CMK (cell line): ENCODE measurements around the gene NDUFA9.

ENCODE experiments used
- DNase-seq: peaks from one replicate; pipeline ENCODE4 v3.0.0-alpha.2; 2010; ENCODE audit warnings: low read depth

NDUFA9 gene

DNA sequence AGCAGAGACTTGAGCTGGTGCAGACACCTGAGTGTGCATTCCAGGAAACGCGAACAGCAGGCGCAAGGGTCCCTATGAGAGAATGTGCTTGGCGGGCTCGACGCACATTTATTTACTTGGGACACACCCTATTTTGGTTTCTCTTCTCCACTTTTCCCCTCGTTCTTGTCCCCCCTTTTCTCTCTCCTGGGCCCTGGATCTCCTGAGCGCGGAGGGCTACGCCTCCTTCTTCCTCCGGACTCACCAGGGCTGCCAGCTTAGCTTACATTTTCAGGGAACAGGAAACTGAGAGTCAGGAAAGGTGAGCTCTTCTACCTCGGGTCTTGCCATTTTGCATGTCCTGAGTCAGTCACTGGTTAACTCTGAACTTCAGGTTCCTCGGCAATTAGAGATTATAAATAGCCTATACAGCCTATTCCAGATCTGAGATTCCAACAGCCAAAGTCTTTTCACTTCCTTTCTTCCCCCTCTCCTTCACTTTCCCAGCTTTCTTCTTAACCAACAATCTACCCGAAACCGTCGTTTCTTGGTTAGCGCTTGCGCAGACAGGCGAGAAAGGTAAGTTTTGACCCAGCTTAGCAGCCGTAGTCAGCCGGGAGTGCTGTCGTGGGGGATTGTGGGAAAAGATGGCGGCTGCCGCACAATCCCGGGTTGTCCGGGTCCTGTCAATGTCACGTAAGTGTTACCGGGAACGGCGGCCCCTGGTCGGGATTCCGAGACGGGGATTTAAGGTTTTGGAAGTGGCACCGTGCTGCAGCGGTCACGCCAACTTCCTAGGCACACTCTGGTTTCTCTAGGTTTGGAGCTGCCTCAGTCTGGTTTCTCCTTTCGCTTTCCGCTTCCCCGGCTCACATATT, at the start of gene NDUFA9, which contains the start of gene AKAP3:
Gene NDUFA9, plus strand, starts transcription at position 614 of the 857 bp plus-strand sequence. Its CDS starts 13 bp downstream, at position 627.
Gene AKAP3, minus strand, starts transcription at position 551 of the 857 bp plus-strand sequence. CDS start 10,855 bp downstream, outside the sequence.
- DNase-seq: peak; percentile 61

DNA sequence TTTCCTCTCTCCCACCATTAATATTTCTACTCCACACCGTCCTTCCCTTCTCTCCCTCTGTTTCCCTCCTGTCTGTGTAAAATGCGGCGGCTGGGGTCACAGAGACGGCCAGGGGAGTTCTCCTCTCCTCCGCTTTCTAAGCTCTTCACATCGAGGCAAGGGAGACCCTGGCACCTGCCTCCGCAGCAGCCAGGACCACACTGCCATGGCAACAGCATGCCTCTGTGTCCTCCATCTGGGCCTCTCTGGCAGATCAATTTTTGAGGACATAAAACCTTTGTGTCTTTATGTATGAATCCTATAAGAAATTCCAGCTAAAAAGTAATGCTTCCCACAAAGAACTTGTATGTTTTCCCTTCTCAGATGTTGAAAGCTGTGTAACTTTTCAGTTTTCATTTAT, 45.5 kb upstream of the NDUFA9 start:
- DNase-seq: no peak

DNA sequence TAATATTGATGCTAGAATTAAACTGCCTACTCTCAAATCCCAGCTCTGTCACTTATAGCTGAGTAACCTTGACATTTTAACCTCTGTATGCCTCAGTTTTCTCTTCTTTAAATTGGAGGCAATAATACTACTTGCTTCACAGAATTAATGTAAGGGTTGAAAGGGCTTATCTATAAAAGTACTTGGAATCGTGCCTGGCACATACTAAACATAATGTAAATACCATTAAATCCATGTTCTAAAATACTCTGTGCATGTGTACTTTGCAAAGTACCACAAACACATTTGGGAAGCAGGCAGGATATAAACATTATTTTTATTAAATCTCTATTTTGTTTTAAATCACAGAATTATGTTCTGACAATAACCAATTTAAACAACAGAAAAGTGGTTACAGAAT, 45.0 kb upstream of the NDUFA9 start:
- DNase-seq: no peak

DNA sequence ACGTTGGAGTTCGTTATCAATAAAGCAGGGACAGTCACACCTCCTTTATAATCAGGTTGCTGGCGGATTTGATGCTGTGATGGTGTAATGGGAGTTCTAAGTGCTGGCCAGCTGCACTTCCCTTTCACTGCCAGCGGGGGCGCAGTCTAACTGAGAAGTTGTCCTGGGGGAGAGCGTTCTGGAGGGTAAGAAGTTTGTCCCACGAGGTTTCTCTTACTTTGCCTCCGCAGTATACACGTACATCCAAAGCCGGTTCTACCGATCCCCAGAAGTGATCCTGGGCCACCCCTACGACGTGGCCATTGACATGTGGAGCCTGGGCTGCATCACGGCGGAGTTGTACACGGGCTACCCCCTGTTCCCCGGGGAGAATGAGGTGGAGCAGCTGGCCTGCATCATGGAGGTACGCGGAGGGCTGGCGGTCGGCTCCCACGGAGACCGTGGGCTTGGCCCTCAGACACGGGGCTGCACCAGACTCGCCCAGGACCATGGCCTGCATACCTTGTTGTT, 44.2 kb upstream of the NDUFA9 start:
- DNase-seq: peak; percentile 42

DNA sequence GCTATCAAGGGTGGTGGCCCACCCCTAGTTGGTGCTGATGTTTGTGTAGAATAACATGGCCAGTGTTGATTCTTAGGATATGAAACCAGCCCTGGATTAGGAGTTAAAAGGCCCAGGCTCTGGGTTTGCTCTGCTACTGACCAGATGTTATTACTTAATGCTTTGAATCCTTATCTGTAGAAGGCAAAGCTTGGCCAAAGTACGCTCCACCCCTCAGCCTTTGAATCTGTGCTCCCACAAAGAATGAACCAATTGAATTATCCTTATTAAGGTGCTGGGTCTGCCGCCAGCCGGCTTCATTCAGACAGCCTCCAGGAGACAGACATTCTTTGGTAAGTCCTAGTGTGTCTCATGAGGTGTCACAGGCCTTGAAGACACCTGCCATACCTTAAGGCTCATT, 41.9 kb upstream of the NDUFA9 start:
- no peak for DNase-seq

DNA sequence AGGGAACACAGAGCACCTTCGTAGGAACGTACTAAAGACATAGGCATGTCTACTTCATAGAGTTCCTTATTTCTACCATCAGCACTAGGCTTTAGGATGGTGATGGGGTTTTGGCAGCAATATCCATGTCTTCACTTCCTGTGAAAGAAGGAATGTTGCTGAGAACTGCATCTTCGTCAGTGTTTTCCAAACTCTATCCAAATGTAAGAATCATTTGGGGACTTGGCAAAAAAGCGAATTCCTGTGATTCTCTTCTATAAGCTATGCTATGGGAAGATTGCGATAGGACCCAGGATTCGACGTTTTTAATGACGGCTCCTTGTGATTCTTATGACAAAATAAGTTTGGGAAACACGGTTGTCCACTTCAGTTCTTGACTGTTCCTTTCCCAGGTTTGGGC, 39.8 kb upstream of the NDUFA9 start:
- no peak for DNase-seq

DNA sequence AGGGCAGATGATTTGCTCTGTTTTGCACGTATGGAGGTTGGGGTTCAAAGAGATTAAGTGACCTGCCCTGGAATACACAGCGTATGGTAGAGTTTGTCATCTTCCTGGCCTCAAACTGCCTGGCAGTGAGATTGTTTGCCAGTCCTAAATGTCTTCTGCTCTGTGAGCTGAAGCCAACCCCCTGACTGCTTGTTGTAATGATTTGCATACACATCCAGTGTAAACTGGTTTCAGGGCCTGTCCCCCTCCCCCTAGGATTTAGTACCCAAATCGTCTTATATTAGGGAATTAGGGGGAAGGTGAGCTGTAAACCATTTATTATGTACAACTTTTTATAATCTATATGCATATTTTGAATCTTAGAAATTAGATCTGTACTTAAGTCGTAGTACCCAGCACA, 38.4 kb upstream of the NDUFA9 start:
- DNase-seq: no peak

DNA sequence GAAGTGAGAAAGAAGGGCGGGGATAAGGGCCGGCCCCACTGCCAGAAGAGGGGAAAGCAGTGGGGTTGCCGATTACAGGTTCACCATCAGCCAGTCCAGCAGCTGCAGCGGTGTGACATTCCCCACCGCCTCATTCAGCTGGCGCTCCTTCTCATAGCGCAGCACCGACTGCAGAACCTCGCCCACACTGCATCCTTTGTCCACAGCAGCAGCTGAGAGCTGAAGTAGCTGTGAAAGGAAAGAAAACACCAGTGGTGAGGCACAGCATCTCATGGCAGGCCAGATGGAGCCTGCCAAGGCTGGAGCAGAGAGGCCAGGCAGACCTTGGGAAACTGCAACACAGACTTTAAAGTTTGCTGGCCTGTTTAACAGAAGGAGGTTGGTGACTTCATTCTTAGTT, 33.2 kb upstream of the NDUFA9 start:
- DNase-seq: no peak

DNA sequence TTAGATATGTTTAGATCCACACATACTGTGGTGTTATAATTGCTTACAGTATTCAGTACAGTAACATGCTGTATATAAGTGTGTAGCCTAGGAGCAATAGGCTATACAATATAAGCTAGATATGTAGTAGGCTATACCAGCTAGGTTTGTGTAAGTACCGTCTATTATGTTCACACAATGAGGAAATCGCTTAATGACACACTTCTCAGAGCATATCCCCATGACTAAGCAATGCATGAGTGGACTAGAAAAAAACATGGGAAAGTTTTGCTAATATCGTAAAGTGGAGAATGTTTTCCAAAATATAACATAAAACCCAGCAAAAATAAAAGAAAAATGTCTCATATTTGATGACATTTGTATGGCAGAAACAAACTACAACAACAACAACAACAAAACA, 27.4 kb upstream of the NDUFA9 start:
- no peak for DNase-seq

DNA sequence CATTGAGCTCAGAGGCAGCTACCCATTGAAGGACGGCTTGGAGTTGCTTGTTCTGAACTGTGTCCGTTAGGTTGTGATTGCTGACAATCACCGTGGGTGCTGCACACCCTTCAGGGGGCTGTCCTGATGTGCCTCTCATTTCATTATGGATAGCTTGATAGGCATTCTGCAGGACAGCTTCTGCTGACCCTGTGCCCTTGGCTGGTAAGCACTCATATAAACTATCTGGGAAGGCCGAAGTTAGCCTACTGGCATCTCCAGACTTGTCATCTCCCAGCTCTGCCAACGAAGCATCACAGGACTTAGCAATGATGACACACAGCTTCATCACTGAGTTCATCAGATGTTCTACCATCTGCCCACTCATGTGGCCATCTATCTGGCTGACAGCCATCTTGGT, 22.4 kb upstream of the NDUFA9 start:
- DNase-seq: no peak

DNA sequence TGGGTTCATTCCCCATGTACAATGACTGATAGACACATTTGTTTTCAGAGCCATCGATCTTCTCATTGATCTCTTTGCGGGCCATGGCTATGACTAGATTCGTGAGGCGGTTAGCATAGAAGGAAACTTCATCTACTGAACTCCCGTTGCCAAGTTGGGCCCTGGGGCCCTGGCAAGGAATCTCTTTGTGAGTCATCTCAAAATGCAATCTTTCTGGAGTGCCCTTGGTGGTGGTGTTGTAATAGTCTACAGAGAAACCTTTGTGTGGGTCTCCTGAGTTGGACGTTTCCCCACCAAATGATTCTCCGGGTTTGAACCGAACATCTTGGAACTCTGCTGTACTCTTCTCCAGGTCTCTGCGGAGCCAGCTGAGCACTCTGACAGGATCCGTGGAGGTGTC, 20.5 kb upstream of the NDUFA9 start:
- no peak for DNase-seq

DNA sequence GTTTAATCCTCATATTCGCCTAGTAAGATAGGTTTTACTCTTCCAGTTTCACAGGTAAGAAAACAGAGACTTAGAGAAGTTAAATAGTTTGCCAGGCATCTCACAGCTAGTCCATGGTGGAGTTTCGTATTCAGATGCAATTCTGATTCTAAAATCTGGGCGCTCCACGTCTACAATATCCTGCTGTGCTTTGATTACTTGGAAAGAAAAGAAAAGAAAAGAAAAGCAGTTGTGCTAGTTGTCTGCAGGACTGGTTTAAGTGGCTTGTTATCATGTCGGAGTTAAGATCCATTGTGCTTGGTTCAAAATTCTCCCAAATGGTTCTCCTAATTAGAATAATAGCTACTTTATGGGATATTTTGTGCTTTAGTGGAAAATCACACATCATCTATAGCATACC, 18.7 kb upstream of the NDUFA9 start:
- DNase-seq: no peak

DNA sequence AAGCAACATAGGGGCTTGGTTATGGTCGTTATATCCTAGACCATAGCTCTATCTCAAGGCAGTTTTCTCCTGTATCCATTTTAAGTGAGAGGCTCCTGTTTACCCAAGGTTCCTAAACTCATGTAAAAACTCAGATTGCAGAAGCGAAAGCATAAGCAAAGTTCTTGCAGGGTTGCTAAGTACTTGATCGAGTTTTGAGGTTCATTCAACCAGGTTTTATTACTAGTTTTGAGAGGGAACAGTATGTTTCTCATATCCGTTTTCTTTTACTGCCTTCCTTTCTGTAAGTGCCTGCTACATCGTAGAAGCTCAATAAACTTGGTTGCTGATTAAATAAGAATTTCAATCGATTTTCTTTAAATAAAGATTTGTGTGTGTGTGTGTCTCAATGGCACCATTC, 5.2 kb upstream of the NDUFA9 start:
- no peak for DNase-seq

DNA sequence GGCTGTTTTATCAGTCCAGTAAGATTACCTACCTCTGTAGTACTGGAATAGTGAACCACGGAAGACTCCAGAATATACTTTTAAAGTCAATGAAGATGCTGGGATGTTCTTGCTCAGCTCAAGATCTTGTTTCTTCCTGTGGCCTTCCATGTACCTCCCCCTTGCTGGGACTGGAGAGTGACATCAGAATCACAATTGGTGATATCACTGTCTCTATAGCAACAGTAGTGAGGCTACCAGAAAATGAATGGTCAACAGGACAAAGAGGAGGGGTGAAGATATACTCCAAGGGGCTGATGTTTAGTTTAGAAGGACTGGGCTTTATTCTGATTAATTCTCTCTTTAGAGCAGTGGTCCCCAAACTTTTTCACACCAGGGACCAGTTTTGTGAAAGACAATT, 3.9 kb upstream of the NDUFA9 start:
- DNase-seq: no peak

DNA sequence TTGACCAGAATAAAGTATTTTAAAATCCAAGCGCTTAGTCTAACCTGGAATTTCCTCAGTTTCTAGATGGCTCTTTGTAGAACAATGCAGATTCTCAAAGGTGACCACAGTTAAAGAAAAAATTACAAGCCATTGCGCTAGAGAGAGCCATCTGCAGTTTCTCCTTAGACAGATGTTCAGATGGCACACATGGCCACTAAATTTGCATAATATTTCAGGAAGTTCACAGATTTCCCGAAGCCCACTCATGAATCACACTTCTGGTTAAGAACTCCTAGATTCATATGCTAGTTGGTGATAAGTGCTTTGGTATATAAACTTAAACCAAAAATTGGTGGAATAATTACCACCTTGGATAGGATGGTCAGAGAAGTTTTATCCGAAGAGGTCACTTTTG, 812 bp upstream of the NDUFA9 start:
- no peak for DNase-seq

DNA sequence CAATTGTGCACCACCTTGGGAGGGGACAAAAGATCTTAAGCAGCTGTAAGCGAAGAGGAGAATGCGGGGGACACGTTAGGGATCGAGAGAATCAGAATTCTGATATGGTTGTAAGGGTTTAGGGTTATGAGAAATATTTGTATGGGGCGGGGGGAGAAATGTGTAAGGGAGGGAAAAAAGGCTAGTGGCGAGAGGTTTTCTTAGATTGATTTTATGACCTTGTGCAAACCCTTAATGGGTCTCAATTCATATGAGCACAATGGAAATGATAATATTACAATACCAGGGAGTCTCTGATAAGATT, 396 bp downstream of the NDUFA9 start:
- DNase-seq: no peak

DNA sequence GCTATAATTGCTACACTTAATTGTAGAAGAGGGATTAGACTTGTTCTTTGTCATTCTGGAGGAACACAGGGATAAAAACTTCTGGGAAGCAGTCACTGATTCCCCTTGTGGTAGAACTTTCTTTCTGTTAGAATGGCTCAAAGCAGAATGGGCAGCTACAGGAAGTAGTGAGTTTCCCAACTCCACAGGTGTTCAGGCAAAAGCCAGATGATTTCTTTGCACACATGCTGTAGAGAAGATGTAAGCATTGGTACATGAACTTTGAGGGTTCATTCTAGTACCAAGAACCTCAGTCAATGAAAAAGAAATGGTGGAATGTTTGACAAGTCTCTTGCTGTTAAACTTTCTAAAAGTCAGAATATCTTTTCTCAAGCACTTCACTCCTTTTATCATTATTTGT, 4.3 kb downstream of the NDUFA9 start:
- DNase-seq: no peak

DNA sequence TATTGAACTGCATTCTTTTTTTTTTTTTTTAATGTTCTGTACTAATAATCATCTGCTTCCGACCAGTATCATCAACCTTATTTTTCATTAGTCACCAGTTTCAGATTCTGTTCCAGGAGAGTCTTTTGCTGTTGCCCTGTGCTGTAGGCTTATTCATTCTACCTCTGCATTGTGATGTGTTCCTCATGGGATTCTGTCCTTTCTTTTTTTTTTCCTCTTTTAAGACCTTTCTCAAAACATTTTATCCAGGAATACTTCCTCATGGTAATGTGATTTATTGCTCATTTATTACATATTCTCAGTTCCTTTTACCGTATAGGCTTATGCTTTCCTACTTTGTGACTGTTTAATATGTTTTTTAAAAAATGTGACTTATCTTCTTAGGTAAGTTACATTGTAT, 4.8 kb downstream of the NDUFA9 start:
- no peak for DNase-seq

DNA sequence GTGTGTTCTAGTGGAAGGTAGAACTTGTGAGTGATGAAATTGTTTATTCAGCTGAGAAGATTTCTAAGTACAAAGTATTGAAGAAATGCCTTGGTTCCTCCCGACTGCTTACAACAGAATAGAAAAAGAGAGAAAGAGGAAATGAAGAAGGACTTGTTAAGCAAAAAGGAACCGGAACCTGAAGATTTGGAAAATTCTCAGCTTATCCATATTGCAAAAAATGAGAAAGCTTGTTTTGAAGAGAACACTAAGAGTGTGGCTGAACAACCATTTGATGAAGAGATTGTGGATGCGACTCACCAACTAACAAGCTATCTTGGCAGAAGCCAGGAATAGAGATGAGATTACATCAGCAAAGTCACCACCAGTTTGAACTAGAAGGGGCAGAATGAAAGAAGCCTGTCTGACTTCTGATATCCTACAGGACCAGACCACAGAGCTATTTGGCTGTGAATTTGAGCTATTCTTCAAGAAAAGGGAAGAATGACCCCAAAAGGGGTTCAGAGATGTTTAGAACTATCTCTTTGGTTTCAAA, 15.1 kb downstream of the NDUFA9 start:
- no peak for DNase-seq

DNA sequence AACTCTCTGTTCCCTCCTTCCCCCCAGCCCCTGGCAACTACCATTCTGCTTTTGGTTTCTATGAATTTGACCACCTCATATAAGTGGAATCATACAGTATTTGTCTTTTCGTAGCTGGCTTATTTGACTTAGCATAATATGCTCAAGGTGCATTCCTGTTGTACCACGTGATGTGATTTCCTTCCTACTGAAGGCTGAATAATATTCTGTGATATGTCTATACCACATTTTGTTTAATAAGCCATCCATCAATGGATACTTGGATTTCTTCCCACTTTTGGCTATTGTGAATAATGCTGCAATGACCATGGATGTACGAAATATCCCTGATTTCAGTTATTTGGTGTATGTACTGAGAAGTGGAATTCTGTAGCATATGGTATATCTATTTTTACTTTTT, 16.3 kb downstream of the NDUFA9 start:
- no peak for DNase-seq

DNA sequence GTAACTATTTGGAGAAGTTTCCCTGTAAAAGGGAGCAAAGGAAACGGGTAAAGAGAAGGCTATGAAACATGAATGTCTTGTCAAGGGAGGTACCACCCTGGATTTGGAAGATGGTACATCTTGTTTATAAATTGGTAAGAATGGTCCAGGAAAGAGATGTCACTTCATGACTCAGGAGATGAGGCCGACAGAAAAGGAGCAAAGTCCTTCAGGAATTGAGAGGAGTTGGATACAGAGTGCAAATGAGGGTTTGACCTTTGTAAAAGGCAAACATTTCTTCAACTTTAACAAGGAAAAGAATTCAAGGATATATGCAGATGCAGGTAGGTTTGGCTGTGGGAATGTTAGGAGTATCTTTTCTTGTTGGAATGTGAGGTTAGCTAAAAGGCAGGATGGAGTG, 30.8 kb downstream of the NDUFA9 start:
- no peak for DNase-seq

DNA sequence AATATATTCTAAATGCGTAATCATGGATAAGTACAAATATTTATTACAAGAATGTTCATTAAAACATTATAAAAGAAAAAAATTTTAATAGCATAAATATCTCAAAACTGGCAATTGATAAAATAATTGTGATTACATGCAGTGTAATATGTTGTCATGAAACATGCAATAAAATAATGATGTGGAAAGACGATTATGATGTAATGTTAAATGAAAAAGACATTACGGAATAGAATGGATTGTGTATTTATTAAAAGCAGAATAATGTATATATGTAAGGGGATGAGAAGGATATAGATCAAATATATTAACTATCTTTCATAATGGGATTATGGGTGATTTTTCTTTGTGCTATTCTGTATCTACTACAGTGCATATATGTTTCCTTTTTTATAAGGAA, 32.8 kb downstream of the NDUFA9 start:
- no peak for DNase-seq

DNA sequence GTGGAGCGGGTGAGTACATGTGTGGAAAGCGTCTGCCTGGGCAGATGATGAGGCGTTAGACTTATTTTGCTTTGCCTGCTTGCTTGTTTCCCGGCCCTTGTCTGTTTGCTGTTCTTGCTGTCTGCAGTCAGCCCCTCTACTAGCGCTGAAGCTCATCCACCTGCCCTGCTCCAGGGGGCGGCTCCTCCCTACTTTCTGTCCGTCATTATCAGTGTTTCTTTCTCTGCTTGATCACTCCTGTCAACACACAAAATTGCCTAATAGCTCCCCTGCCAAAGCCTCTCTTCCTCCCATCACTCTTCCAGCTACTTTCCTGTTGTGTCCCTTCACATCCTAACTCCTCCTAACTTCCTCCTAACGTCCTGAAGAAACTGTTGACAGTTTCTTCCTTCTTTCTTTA, 36.4 kb downstream of the NDUFA9 start:
- DNase-seq: no peak

DNA sequence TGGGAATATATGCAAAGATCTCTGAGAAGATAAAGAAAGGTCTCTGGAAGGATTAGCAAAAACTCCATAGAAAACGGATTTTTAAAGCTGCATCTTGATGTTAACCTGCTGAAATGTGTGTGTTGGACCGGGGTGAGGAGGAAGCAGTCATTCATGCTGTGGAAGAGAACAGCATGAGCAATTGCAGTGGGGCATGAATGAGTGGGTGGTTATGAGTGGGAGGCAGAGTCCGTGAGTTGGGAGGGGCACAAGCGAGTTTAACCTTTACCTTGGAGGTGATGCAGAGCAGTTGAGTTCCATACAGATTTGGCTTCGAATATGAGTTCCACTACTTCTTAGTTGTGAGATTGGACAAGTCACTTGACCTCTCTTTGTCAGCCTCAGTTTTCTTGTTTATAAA, 41.8 kb downstream of the NDUFA9 start:
- DNase-seq: no peak
